Islet precursor cell (in vitro differentiated cells): Measurements from ENCODE around the gene ADAM30.

Experiments used
- DNase-seq: peaks from one replicate; pipeline ENCODE4 v3.0.0-alpha.2; 2018

Gene ADAM30

GRCh38 chr1:119896303-119896702 is at the start of gene ADAM30:
ADAM30 (minus strand) TSS chr1:119896515; CDS start chr1:119896336, 179 bp downstream.
- no peak for DNase-seq

GRCh38 chr1:119943216-119943615 is 46.9 kb upstream of the ADAM30 start:
- no peak for DNase-seq

GRCh38 chr1:119941392-119941791 is 45.1 kb upstream of the ADAM30 start:
- DNase-seq, result no peak

GRCh38 chr1:119940697-119941096 is 44.4 kb upstream of the ADAM30 start:
- DNase-seq, result no peak

GRCh38 chr1:119937198-119937597 is 40.9 kb upstream of the ADAM30 start:
- no peak for DNase-seq

GRCh38 chr1:119935915-119936314 is 39.6 kb upstream of the ADAM30 start:
- no peak for DNase-seq

- no peak for DNase-seq
Observed at GRCh38 chr1:119935373-119935772, 39.1 kb upstream of the ADAM30 start.

- DNase-seq, result no peak
Observed at GRCh38 chr1:119933397-119933796, 37.1 kb upstream of the ADAM30 start.

- no peak for DNase-seq
Observed at GRCh38 chr1:119929643-119930315, 33.5 kb upstream of the ADAM30 start.

GRCh38 chr1:119926553-119926952 is 30.2 kb upstream of the ADAM30 start:
- no peak for DNase-seq

- DNase-seq, result no peak
Observed at GRCh38 chr1:119924948-119925898, 28.9 kb upstream of the ADAM30 start.

- DNase-seq, result no peak
Observed at GRCh38 chr1:119920104-119920968, 24.0 kb upstream of the ADAM30 start.

GRCh38 chr1:119919241-119919640 is 22.9 kb upstream of the ADAM30 start:
- DNase-seq, result no peak

GRCh38 chr1:119918301-119918700 is 22.0 kb upstream of the ADAM30 start:
- DNase-seq, result no peak

GRCh38 chr1:119917304-119918055 is 21.2 kb upstream of the ADAM30 start:
- no peak for DNase-seq

- DNase-seq, result no peak
Observed at GRCh38 chr1:119915517-119915916, 19.2 kb upstream of the ADAM30 start.

GRCh38 chr1:119914071-119914470 is 17.8 kb upstream of the ADAM30 start:
- no peak for DNase-seq

- DNase-seq, result no peak
Observed at GRCh38 chr1:119912963-119913362, 16.6 kb upstream of the ADAM30 start.

- DNase-seq, result no peak
Observed at GRCh38 chr1:119911775-119912174, 15.5 kb upstream of the ADAM30 start.

GRCh38 chr1:119910618-119911017 is 14.3 kb upstream of the ADAM30 start:
- DNase-seq, result no peak

- DNase-seq, result no peak
Observed at GRCh38 chr1:119909890-119910596, 13.7 kb upstream of the ADAM30 start.

GRCh38 chr1:119908661-119909060 is 12.3 kb upstream of the ADAM30 start:
- no peak for DNase-seq
